ENCODE data around the gene MRPL37.

MRPL37 gene

DNA sequence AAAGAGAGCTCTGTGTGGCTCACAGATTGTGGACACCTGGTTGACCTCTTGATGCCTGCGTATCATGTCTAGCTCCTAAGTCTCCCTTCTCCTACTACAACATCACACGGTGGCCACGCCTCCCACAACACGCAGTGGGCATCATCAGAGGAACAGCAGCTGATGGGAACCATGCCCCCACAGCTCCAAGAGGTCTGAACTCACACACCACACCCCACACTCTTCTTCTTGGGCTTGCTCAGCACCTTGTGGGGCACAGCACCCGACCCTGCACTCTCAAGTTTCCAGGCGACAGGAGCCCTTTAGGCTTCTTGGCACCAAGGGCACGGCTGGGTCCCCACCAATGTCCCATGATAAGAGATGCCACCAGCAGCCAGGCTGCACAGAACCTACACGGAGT lies 28.4 kb upstream of the MRPL37 start:
- H3F3A ChIP-seq (ENCODE audit: insufficient read depth, low read length): no peaks in the 10 kb centered on the region
- no peak overlapping the region for H3K4me3 ChIP-seq (ENCODE audit: low read depth, low read length, poor library complexity, severe bottlenecking)
- no peaks in the 10 kb centered on the region for H4K20me1 ChIP-seq (ENCODE audit: insufficient read depth, low read length)
- no peaks in the 10 kb centered on the region for H3K9me3 ChIP-seq (ENCODE audit: low read length)
- H3K9me2 ChIP-seq (ENCODE audit: low read depth, low read length): no peaks in the 10 kb centered on the region
- H3K79me2 ChIP-seq (ENCODE audit: insufficient read depth, low read length): no peaks in the 10 kb centered on the region
- no peaks in the 10 kb centered on the region for H3K27me3 ChIP-seq (ENCODE audit: insufficient read depth, low read length)
- H3K27ac ChIP-seq (ENCODE audit: low read depth, low read length, poor library complexity, severe bottlenecking): no peak overlapping the region
- no peak overlapping the region for H2AFZ ChIP-seq (ENCODE audit: low read length)
- no peaks in the 10 kb centered on the region for H3K36me3 ChIP-seq (ENCODE audit: insufficient read depth, low read length)
- H3K9ac ChIP-seq (ENCODE audit: low read length): no peak overlapping the region
- no peaks in the 10 kb centered on the region for H3K4me1 ChIP-seq (ENCODE audit: insufficient read depth, low read length, severe bottlenecking)
- TF ChIP-seq, protein P1, sequence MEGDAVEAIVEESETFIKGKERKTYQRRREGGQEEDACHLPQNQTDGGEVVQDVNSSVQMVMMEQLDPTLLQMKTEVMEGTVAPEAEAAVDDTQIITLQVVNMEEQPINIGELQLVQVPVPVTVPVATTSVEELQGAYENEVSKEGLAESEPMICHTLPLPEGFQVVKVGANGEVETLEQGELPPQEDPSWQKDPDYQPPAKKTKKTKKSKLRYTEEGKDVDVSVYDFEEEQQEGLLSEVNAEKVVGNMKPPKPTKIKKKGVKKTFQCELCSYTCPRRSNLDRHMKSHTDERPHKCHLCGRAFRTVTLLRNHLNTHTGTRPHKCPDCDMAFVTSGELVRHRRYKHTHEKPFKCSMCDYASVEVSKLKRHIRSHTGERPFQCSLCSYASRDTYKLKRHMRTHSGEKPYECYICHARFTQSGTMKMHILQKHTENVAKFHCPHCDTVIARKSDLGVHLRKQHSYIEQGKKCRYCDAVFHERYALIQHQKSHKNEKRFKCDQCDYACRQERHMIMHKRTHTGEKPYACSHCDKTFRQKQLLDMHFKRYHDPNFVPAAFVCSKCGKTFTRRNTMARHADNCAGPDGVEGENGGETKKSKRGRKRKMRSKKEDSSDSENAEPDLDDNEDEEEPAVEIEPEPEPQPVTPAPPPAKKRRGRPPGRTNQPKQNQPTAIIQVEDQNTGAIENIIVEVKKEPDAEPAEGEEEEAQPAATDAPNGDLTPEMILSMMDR (IDR thresholded peaks at IDR 0.05; ENCODE audit: low read length): no peak
- no peak for TF ChIP-seq EZH2 (IDR thresholded peaks at IDR 0.05; ENCODE audit: borderline replicate concordance, low read length)
- no peak overlapping the region for H3K4me2 ChIP-seq (ENCODE audit: low read length)

DNA sequence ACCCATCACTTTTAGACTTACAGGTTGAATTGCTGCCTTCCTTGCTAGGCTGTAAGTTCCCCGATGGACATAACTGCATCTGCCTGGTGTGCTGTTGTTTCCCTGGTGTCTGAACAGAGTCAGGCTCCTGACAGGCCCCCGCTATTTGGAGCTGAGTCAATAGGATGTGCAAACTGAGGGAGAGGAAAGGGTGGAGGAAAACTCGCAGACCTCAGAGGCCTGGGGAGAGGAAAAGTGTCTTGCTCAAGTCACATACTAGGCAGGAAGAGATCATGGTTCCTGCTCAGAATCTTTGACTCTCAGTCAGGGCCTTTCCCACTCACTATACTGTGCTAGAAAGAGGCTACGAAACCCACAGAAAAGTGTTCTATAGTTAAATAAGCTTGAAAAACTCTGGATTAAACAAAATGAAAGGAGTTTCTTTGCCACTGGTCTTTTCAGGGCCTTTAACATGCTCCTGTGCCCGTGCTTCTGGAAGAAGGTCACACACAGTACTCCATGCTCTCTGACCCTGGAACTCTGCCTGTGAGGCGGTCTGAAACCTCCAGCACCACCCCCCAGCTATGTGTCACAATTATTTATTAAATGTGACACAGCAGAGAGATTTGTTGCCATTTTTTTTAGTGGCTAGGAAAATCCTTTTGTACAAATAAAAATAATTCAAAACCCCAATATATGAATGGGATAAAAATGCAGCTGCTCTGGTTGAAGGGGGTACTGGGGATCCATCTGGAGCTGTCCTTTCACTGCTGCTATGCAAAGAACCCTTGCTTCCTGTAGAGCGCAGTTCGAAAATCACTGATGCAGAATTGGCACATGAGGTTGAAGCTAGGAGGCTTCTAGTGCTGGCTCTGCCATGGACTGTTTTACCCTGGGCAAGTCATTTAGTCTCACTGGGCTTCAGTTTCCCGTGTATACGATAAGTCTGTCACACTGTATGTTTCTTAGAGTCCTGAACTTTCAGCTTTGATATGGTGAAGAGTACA lies 27.1 kb upstream of the MRPL37 start:
- Histone ChIP-seq H3K79me2 (ENCODE audit: insufficient read depth, low read length) (no peaks in the 10 kb centered on the region), H3K36me3 (ENCODE audit: insufficient read depth, low read length) (no peaks in the 10 kb centered on the region), H3K27ac (ENCODE audit: low read depth, low read length, poor library complexity, severe bottlenecking) (no peak overlapping the region), H2AFZ (ENCODE audit: low read length) (no peak overlapping the region), H3K9me2 (ENCODE audit: low read depth, low read length) (no peaks in the 10 kb centered on the region), H3K27me3 (ENCODE audit: insufficient read depth, low read length) (no peaks in the 10 kb centered on the region), H3F3A (ENCODE audit: insufficient read depth, low read length) (no peaks in the 10 kb centered on the region), H4K20me1 (ENCODE audit: insufficient read depth, low read length) (no peaks in the 10 kb centered on the region), H3K9me3 (ENCODE audit: low read length) (no peaks in the 10 kb centered on the region), H3K9ac (ENCODE audit: low read length) (no peak overlapping the region), H3K4me2 (ENCODE audit: low read length) (no peak overlapping the region), H3K4me3 (ENCODE audit: low read depth, low read length, poor library complexity, severe bottlenecking) (no peak overlapping the region), H3K4me1 (ENCODE audit: insufficient read depth, low read length, severe bottlenecking) (no peaks in the 10 kb centered on the region)
- TF ChIP-seq EZH2 (IDR thresholded peaks at IDR 0.05; ENCODE audit: borderline replicate concordance, low read length): no peak
- TF ChIP-seq, protein P1 (IDR thresholded peaks at IDR 0.05; ENCODE audit: low read length): no peak

DNA sequence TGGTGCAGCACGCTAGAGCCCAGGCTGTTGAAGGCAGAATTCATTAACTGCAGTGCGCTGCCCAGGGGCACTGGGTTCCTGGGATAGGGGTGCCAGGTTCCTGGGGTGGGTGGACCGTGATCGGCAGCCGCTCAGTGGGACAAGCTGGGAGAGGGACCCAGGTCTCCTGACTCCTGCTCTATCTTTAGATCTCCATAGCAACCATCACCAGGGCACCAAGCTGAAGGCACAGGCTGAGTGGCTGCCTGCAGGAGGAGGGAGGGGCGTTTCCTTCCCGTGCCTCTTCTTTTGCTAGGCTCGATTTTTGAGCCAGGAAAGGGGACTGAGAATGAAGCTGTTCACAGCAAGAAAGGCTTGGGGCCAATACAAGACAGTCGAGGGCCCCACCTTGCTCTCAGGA lies 26.3 kb upstream of the MRPL37 start:
- Histone ChIP-seq H3K4me1 (ENCODE audit: insufficient read depth, low read length, severe bottlenecking) (no peaks in the 10 kb centered on the region), H3K27ac (ENCODE audit: low read depth, low read length, poor library complexity, severe bottlenecking) (no peak overlapping the region), H3K9ac (ENCODE audit: low read length) (no peak overlapping the region), H3K27me3 (ENCODE audit: insufficient read depth, low read length) (no peaks in the 10 kb centered on the region), H4K20me1 (ENCODE audit: insufficient read depth, low read length) (no peaks in the 10 kb centered on the region), H3F3A (ENCODE audit: insufficient read depth, low read length) (no peaks in the 10 kb centered on the region), H3K9me2 (ENCODE audit: low read depth, low read length) (no peaks in the 10 kb centered on the region), H3K79me2 (ENCODE audit: insufficient read depth, low read length) (no peaks in the 10 kb centered on the region), H3K4me3 (ENCODE audit: low read depth, low read length, poor library complexity, severe bottlenecking) (no peak overlapping the region), H3K4me2 (ENCODE audit: low read length) (no peak overlapping the region), H3K36me3 (ENCODE audit: insufficient read depth, low read length) (no peaks in the 10 kb centered on the region), H3K9me3 (ENCODE audit: low read length) (no peaks in the 10 kb centered on the region), H2AFZ (ENCODE audit: low read length) (no peak overlapping the region)
- TF ChIP-seq EZH2 (IDR thresholded peaks at IDR 0.05; ENCODE audit: borderline replicate concordance, low read length): no peak
- TF ChIP-seq, protein P1 (IDR thresholded peaks at IDR 0.05; ENCODE audit: low read length): no peak
